GM21381 (cell line): ENCODE data around the gene COL4A1.

Source experiments
- ATAC-seq: cut with Tn5 transposase; IDR thresholded peaks from one replicate; pipeline ENCODE4 v1.9.1; 2021; ENCODE audit warnings: mild to moderate bottlenecking, moderate library complexity; ENCODE audit not compliant: unreplicated experiment

Gene COL4A1

GRCh38 chr13:110105136-110105535 is 201.8 kb downstream of the COL4A1 start:
- no peak for ATAC-seq

GRCh38 chr13:110103534-110103933 is 203.4 kb downstream of the COL4A1 start:
- ATAC-seq, result no peak

- no peak for ATAC-seq
These were observed 203.9 kb downstream of the COL4A1 start for GRCh38 chr13:110103026-110103425.

GRCh38 chr13:110102053-110102452 is 204.9 kb downstream of the COL4A1 start:
- no peak for ATAC-seq

GRCh38 chr13:110099922-110100321 is 207.0 kb downstream of the COL4A1 start:
- no peak for ATAC-seq
